Loucy (cell line): ENCODE data around the gene ARHGAP45.

Experiments used
- H2AFZ ChIP-seq: fragments of 200-600 bp; sonication (generic); 2 replicates; pipeline ENCODE4 v1.6.0; 2016; ENCODE audit warnings: antibody characterized with exemption, mild to moderate bottlenecking, low read length, moderate library complexity
- H3F3A ChIP-seq: fragments of 200-600 bp; 2 replicates; pipeline ENCODE4 v1.6.0; 2016; ENCODE audit warnings: antibody characterized with exemption, low read depth, mild to moderate bottlenecking
- H3K27me3 ChIP-seq: fragments of 200-600 bp; sonication (generic); 2 replicates; pipeline ENCODE4 v1.6.1; 2014; ENCODE audit warnings: low read length, mild to moderate bottlenecking; ENCODE audit not compliant: insufficient read depth, poor library complexity, severe bottlenecking
- H3K36me3 ChIP-seq: fragments of 200-600 bp; sonication (generic); 2 replicates; pipeline ENCODE4 v1.6.1; 2016; ENCODE audit warnings: low read length; ENCODE audit not compliant: insufficient read depth
- H3K4me1 ChIP-seq: fragments of 200-600 bp; sonication (generic); 2 replicates; pipeline ENCODE4 v1.5.1; 2014; ENCODE audit warnings: low read length, mild to moderate bottlenecking; ENCODE audit not compliant: insufficient read depth, poor library complexity, severe bottlenecking
- H3K4me2 ChIP-seq: fragments of 200-600 bp; sonication (generic); 2 replicates; pipeline ENCODE4 v1.6.0; 2014; ENCODE audit warnings: antibody characterized with exemption, low read length, low read depth, mild to moderate bottlenecking; ENCODE audit not compliant: poor library complexity, severe bottlenecking
- H3K4me3 ChIP-seq: fragments of 200-600 bp; sonication (generic); 2 replicates; pipeline ENCODE4 v1.5.1; 2014; ENCODE audit warnings: low read length, mild to moderate bottlenecking, mixed read lengths; ENCODE audit not compliant: poor library complexity, severe bottlenecking
- H3K79me2 ChIP-seq: fragments of 200-600 bp; sonication (generic); 2 replicates; pipeline ENCODE4 v1.6.1; 2014; ENCODE audit warnings: low read length; ENCODE audit not compliant: insufficient read depth
- H3K9ac ChIP-seq: fragments of 200-600 bp; sonication (generic); 2 replicates; pipeline ENCODE4 v1.6.0; 2014; ENCODE audit warnings: mild to moderate bottlenecking, low read depth, low read length, moderate library complexity; ENCODE audit not compliant: poor library complexity, severe bottlenecking
- H3K9me2 ChIP-seq: fragments of 200-600 bp; sonication (generic); replicated peaks from 2 replicates; pipeline ENCODE4 v1.6.1; 2016; ENCODE audit warnings: low read depth, low read length, mixed read lengths
- H3K9me3 ChIP-seq: fragments of 200-600 bp; sonication (generic); 2 replicates; pipeline ENCODE4 v1.6.1; 2014; ENCODE audit warnings: mild to moderate bottlenecking, antibody characterized with exemption, low read length, low read depth; ENCODE audit not compliant: insufficient read depth
- H4K20me1 ChIP-seq: fragments of 200-600 bp; sonication (generic); 2 replicates; pipeline ENCODE4 v1.6.0; 2014; ENCODE audit warnings: antibody characterized with exemption, low read length, mild to moderate bottlenecking; ENCODE audit not compliant: insufficient read depth, poor library complexity, severe bottlenecking
- EZH2phosphoT487 ChIP-seq: fragments of 200-600 bp; IDR thresholded peaks from 2 replicates; pipeline ENCODE4 v1.6.1; 2018; ENCODE audit warnings: antibody characterized with exemption, mild to moderate bottlenecking, moderate library complexity, borderline replicate concordance
- TF ChIP-seq, protein P1 (sequence below): fragments of 200-600 bp; sonication (generic); conservative IDR thresholded peaks from 2 replicates; pipeline ENCODE4 v1.5.1; 2014; ENCODE audit warnings: mild to moderate bottlenecking, antibody characterized with exemption, low read length

The ARHGAP45 gene

DNA sequence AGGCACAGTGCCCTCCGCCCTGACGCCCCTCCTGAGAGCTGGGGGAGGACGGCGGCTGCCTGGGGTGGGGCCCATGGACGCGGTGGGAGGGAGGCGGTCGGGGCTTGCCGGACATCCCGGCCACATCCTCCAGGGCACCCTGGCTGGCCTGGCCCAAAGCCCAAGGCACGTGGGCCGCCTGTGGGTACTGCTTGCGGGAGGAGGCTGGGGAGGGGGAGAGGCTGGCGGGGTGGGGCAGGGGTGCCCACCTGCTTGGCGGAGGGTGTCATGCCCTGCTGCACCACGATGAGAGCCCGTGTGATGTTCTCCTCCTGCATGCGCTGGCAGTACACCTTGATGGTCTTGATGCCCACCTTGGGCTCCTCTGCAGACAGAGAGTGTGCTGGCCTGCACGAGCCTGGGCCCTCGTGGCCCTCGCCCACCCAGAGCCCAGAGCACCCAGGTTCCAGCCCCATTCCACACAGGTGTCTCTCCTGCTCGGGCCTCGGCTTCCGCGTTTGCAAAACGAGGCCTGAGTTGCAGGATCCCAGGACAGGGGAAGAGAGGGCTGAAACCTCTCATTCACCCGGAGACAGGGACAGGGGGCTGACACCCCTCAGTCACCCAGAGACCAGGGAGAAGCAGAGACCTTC is 24.7 kb downstream of the ARHGAP45 start:
- Histone ChIP-seq H3K4me3 (no peak overlapping the region), H3K4me1 (peaks cover 22% of the 10 kb centered on the region), H3F3A (no peaks in the 10 kb centered on the region), H3K9ac (no peak overlapping the region), H2AFZ (no peak overlapping the region), H3K9me3 (no peaks in the 10 kb centered on the region), H3K9me2 (no peaks in the 10 kb centered on the region), H3K36me3 (peaks cover 30% of the 10 kb centered on the region; the same call in 1 of the 2 replicates), H4K20me1 (peaks cover 22% of the 10 kb centered on the region), H3K27me3 (no peaks in the 10 kb centered on the region), H3K4me2 (no peak overlapping the region), H3K79me2 (peaks cover 38% of the 10 kb centered on the region)
- TF ChIP-seq, protein P1, sequence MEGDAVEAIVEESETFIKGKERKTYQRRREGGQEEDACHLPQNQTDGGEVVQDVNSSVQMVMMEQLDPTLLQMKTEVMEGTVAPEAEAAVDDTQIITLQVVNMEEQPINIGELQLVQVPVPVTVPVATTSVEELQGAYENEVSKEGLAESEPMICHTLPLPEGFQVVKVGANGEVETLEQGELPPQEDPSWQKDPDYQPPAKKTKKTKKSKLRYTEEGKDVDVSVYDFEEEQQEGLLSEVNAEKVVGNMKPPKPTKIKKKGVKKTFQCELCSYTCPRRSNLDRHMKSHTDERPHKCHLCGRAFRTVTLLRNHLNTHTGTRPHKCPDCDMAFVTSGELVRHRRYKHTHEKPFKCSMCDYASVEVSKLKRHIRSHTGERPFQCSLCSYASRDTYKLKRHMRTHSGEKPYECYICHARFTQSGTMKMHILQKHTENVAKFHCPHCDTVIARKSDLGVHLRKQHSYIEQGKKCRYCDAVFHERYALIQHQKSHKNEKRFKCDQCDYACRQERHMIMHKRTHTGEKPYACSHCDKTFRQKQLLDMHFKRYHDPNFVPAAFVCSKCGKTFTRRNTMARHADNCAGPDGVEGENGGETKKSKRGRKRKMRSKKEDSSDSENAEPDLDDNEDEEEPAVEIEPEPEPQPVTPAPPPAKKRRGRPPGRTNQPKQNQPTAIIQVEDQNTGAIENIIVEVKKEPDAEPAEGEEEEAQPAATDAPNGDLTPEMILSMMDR, result no peak
- no peak for TF ChIP-seq EZH2phosphoT487

DNA sequence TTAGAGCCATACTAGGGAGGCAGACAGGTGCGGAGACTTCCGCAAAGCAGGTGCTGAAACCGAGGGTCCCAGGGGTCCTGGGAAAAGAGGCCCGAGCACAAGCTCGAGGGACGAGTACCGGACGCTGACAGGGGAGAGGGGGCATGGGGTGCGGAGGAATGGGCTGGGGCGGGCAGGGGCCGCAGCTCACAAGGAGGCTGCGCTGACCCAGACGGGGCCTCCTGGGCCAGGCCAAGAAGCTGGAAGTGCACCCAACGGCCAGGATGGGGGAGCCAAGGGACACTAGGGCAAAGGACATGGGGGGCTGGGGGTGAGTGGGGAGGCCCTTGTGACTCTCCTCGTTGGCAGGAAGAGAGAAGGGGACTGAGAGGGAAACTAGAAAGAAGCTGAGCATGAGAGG is 26.4 kb downstream of the ARHGAP45 start:
- Histone ChIP-seq H3K27me3 (no peaks in the 10 kb centered on the region), H3F3A (no peaks in the 10 kb centered on the region), H2AFZ (no peak overlapping the region), H3K4me1 (peaks cover 22% of the 10 kb centered on the region), H3K79me2 (peaks cover 38% of the 10 kb centered on the region), H3K9ac (peak overlapping the region; percentile 91), H4K20me1 (peaks cover 22% of the 10 kb centered on the region), H3K9me3 (no peaks in the 10 kb centered on the region), H3K36me3 (peaks cover 26% of the 10 kb centered on the region; the same call in 1 of the 2 replicates), H3K4me2 (peak overlapping the region; percentile 100), H3K4me3 (peak overlapping the region; percentile 99), H3K9me2 (no peaks in the 10 kb centered on the region)
- TF ChIP-seq EZH2phosphoT487, result no peak
- TF ChIP-seq, protein P1, result no peak

DNA sequence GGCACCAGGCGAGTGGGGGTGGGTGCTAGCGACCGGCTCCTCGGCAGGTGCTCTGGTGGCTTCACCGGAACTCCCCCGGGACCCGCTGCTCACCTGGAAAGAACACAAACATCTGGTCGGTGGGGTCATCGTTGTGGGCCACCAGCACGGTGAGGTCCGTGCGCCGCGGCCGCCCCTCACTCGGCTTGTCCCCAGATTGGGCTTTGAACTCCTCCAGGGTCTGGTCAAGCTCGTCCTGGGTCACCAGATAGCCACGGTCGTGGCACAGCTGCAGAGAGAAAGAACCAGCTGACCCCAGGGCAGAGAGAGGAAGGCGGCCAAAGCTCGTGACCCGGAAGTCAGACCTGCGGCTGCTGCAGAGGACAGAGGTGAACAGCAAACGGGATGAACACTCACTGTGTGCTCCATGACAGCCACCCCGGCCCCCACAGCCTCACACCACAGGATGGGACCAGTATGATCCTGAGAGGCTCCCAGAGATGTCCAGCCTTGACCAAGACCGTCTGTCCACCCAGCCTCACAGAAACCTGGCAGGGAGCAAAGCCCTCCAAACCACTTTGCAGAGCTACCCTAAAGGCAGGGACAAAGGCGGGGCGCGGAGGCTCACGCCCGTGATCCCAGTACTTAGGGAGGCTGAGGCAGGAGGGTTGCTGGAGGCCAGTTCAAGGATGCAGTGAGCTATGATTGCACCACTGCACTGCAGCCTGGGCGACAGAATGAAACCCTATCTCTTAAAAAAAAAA is 27.0 kb downstream of the ARHGAP45 start:
- TF ChIP-seq EZH2phosphoT487, result no peak
- TF ChIP-seq, protein P1, result no peak
- no peaks in the 10 kb centered on the region for H3K27me3 ChIP-seq
- H3K4me2 ChIP-seq, result peak overlapping the region; percentile 100
- H3K9me2 ChIP-seq, result no peaks in the 10 kb centered on the region
- no peaks in the 10 kb centered on the region for H3K9me3 ChIP-seq
- peaks cover 22% of the 10 kb centered on the region for H4K20me1 ChIP-seq
- peaks cover 23% of the 10 kb centered on the region; the same call in 1 of the 2 replicates for H3K36me3 ChIP-seq
- peaks cover 38% of the 10 kb centered on the region for H3K79me2 ChIP-seq
- peaks cover 22% of the 10 kb centered on the region for H3K4me1 ChIP-seq
- no peaks in the 10 kb centered on the region for H3F3A ChIP-seq
- H3K4me3 ChIP-seq, result peak overlapping the region; percentile 99
- H3K9ac ChIP-seq, result peak overlapping the region; percentile 91
- no peak overlapping the region for H2AFZ ChIP-seq
